H1 (cell line): Measurements from ENCODE around the gene RHOC. TPM values are rescaled to one million over a fixed set of nuclear protein-coding genes. Genes with fewer than 3 reads are reported as not detected.

Experiments
- CTCF ChIA-PET: fragments of 300-600 bp; sonication (Branson Sonifier 250); formaldehyde crosslinking; loops from one replicate; lab custom pipeline; 2021; ENCODE audit not compliant: partially characterized antibody; lab: Charles Lee
- POLR2A ChIA-PET: fragments of 300-600 bp; sonication (Branson Sonifier 250); formaldehyde crosslinking; loops from one replicate; lab custom pipeline; 2021; ENCODE audit warnings: inconsistent platforms; ENCODE audit not compliant: partially characterized antibody; lab: Charles Lee
- DNase-seq, 2 experiments: peaks; one replicate each; pipeline versions ENCODE4 v3.0.0 to v3.0.0-alpha.2; 2010 to 2022; ENCODE audit warnings: low spot score in 2 of 2, low read depth in 1 of 2, mixed read lengths in 1 of 2
- FAIRE-seq: peaks from 2 replicates; lab custom pipeline; 2011; peaks lifted over from hg19 to GRCh38; lab: Jason Lieb, UNC
- H2AFZ ChIP-seq: 2 replicates; pipeline ENCODE4 v1.8.1; 2012; ENCODE audit warnings: low read length, inconsistent platforms
- H2AK5ac ChIP-seq: 2 replicates; pipeline ENCODE4 v1.6.1; 2013; ENCODE audit warnings: low read depth, low read length
- H2BK120ac ChIP-seq: replicated peaks from 2 replicates; pipeline ENCODE3; 2013; ENCODE audit warnings: low read depth, low read length, inconsistent platforms
- H2BK12ac ChIP-seq: 2 replicates; pipeline ENCODE4 v1.6.1; 2013; ENCODE audit warnings: low read depth, low read length
- H2BK15ac ChIP-seq: 2 replicates; pipeline ENCODE4 v1.6.1; 2013; ENCODE audit warnings: low read length
- H2BK20ac ChIP-seq: 2 replicates; pipeline ENCODE4 v1.6.1; 2013; ENCODE audit warnings: low read length
- H2BK5ac ChIP-seq: 2 replicates; pipeline ENCODE4 v1.6.1; 2013; ENCODE audit warnings: low read depth, low read length
- H3K14ac ChIP-seq: 2 replicates; pipeline ENCODE4 v1.6.1; 2013; ENCODE audit warnings: inconsistent platforms; ENCODE audit not compliant: insufficient read length
- H3K18ac ChIP-seq: 2 replicates; pipeline ENCODE4 v1.6.1; 2013; ENCODE audit warnings: low read length; ENCODE audit errors: extremely low read depth
- H3K23ac ChIP-seq: 2 replicates; pipeline ENCODE4 v1.6.1; 2013; ENCODE audit warnings: inconsistent platforms; ENCODE audit not compliant: insufficient read length
- H3K23me2 ChIP-seq: 2 replicates; pipeline ENCODE4 v1.6.1; 2013; ENCODE audit warnings: low read depth, low read length
- H3K27ac ChIP-seq: 2 replicates; pipeline ENCODE4 v1.6.1; 2011; ENCODE audit warnings: low read depth, low read length, inconsistent platforms
- H3K27me3 ChIP-seq, 4 experiments: replicated peaks in 1 of 4; 1 replicate in 1 of 4; 2 replicates in 3 of 4; pipeline versions ENCODE4 v1.6.1 to v1.8.1; 2011 to 2013; ENCODE audit warnings: low read length in 3 of 4, mild to moderate bottlenecking in 3 of 4, inconsistent platforms in 2 of 4, mixed read lengths in 2 of 4, moderate library complexity in 1 of 4; ENCODE audit not compliant: control insufficient read depth in 3 of 4, insufficient read depth in 3 of 4; ENCODE audit errors: extremely low read depth in 1 of 4
- H3K36me3 ChIP-seq, 4 experiments: 2 replicates each; pipeline versions ENCODE4 v1.6.1 to v1.8.1; 2011 to 2013; ENCODE audit warnings: mild to moderate bottlenecking in 4 of 4, low read length in 3 of 4, moderate library complexity in 2 of 4, control low read depth in 1 of 4, inconsistent platforms in 1 of 4; ENCODE audit not compliant: insufficient read depth in 4 of 4, control insufficient read depth in 2 of 4
- H3K4ac ChIP-seq: replicated peaks from 2 replicates; pipeline ENCODE3; 2013; ENCODE audit warnings: low read length, low read depth, mixed read lengths, inconsistent platforms; ENCODE audit not compliant: insufficient read length
- H3K4me1 ChIP-seq, 4 experiments: replicated peaks in 1 of 4; 1 replicate in 1 of 4; 2 replicates in 3 of 4; pipeline versions ENCODE4 v1.6.1 to v1.8.1; 2011 to 2013; ENCODE audit warnings: low read length in 3 of 4, inconsistent platforms in 2 of 4, mixed read lengths in 1 of 4; ENCODE audit not compliant: insufficient read depth in 4 of 4, control insufficient read depth in 3 of 4
- H3K4me2 ChIP-seq, 2 experiments: 2 replicates each; pipeline versions ENCODE4 v1.6.1 to v1.8.1; 2011 to 2013; ENCODE audit warnings: low read depth in 2 of 2, low read length in 2 of 2, control low read depth in 1 of 2, inconsistent platforms in 1 of 2, mild to moderate bottlenecking in 1 of 2; ENCODE audit not compliant: insufficient read depth in 1 of 2
- H3K4me3 ChIP-seq, 4 experiments: fragments of 200-600, 300-600 bp in 1 of 4; sonication (generic), shearing (Covaris generic), sonication (Bioruptor Twin) in 1 of 4; 2 replicates each; pipeline versions ENCODE4 v1.5.1 to v1.8.1; 2011 to 2016; ENCODE audit warnings: low read length in 4 of 4, low read depth in 3 of 4, control low read depth in 2 of 4, inconsistent platforms in 2 of 4, mild to moderate bottlenecking in 2 of 4, mixed read lengths in 1 of 4, moderate library complexity in 1 of 4; ENCODE audit not compliant: insufficient read depth in 2 of 4; ENCODE audit errors: extremely low read depth in 1 of 4
- H3K56ac ChIP-seq: replicated peaks from 2 replicates; pipeline ENCODE3; 2013; ENCODE audit warnings: low read depth, mild to moderate bottlenecking, mixed read lengths, low read length, inconsistent platforms; ENCODE audit not compliant: insufficient read length
- H3K79me1 ChIP-seq: 2 replicates; pipeline ENCODE4 v1.6.1; 2013; ENCODE audit warnings: low read depth, low read length, control low read depth
- H3K79me2 ChIP-seq, 2 experiments: 2 replicates each; pipeline versions ENCODE4 v1.6.1 to v1.8.1; 2012 to 2013; ENCODE audit warnings: low read length in 2 of 2, mild to moderate bottlenecking in 2 of 2, inconsistent platforms in 1 of 2; ENCODE audit not compliant: insufficient read depth in 2 of 2, control insufficient read depth in 1 of 2
- H3K9ac ChIP-seq, 4 experiments: replicated peaks in 1 of 4; 1 replicate in 1 of 4; 2 replicates in 3 of 4; pipeline versions ENCODE4 v1.6.1 to v1.8.1; 2011 to 2013; ENCODE audit warnings: low read depth in 3 of 4, low read length in 3 of 4, control low read depth in 2 of 4, mild to moderate bottlenecking in 2 of 4, moderate library complexity in 2 of 4, inconsistent platforms in 1 of 4; ENCODE audit errors: extremely low read depth in 1 of 4
- H3K9me3 ChIP-seq, 2 experiments: 2 replicates each; pipeline versions ENCODE4 v1.6.1 to v1.8.1; 2012 to 2013; ENCODE audit warnings: mild to moderate bottlenecking in 2 of 2, moderate library complexity in 2 of 2, control low read depth in 1 of 2, inconsistent platforms in 1 of 2, low read depth in 1 of 2, low read length in 1 of 2, mixed read lengths in 1 of 2; ENCODE audit not compliant: insufficient read depth in 2 of 2
- H4K20me1 ChIP-seq, 2 experiments: replicated peaks in 1 of 2; 2 replicates each; pipeline versions ENCODE3 to v1.8.1; 2011 to 2013; ENCODE audit warnings: inconsistent platforms in 2 of 2, low read length in 2 of 2, mild to moderate bottlenecking in 1 of 2; ENCODE audit not compliant: insufficient read depth in 2 of 2, control insufficient read depth in 1 of 2
- H4K5ac ChIP-seq: 2 replicates; pipeline ENCODE4 v1.6.1; 2013; ENCODE audit warnings: low read length, low read depth, mixed read lengths, inconsistent platforms; ENCODE audit not compliant: insufficient read length
- H4K8ac ChIP-seq: 2 replicates; pipeline ENCODE4 v1.8.0; 2013; ENCODE audit warnings: mild to moderate bottlenecking, moderate library complexity, low read length, inconsistent platforms; ENCODE audit not compliant: insufficient read depth; ENCODE audit errors: extremely low read depth
- H4K91ac ChIP-seq: replicated peaks from 2 replicates; pipeline ENCODE3; 2013; ENCODE audit warnings: low read length, mixed read lengths, inconsistent platforms; ENCODE audit not compliant: insufficient read length
- CHD2 ChIP-seq: IDR thresholded peaks from 2 replicates; pipeline ENCODE4 v1.6.1; 2012; ENCODE audit warnings: low read length, improper control_type of control experiment
- CTBP2 ChIP-seq: IDR thresholded peaks from 2 replicates; pipeline ENCODE4 v1.7.0; 2011; ENCODE audit warnings: borderline replicate concordance, mild to moderate bottlenecking, moderate library complexity, mixed read lengths, low read length; ENCODE audit not compliant: insufficient read depth, insufficient read length
- JUND ChIP-seq: IDR thresholded peaks from 2 replicates; pipeline ENCODE4 v1.6.1; 2011; ENCODE audit warnings: mild to moderate bottlenecking, improper control_type of control experiment, low read length
- KDM4A ChIP-seq: IDR thresholded peaks from one replicate; pipeline ENCODE4 v1.7.1; 2012; ENCODE audit warnings: low read depth, mild to moderate bottlenecking, moderate library complexity, low read length, inconsistent platforms; ENCODE audit not compliant: severe bottlenecking
- RFX5 ChIP-seq: IDR thresholded peaks from 2 replicates; pipeline ENCODE4 v1.6.1; 2011; ENCODE audit warnings: low read depth, low read length, improper control_type of control experiment, borderline replicate concordance
- RNF2 ChIP-seq: fragments of 200-900, 300-1000 bp; sonication (generic); IDR thresholded peaks from 2 replicates; pipeline ENCODE4 v1.7.1; 2016; ENCODE audit warnings: borderline replicate concordance, low read depth, mild to moderate bottlenecking, antibody characterized with exemption, low read length; ENCODE audit not compliant: poor library complexity, severe bottlenecking; ENCODE audit errors: missing control alignments
- SAP30 ChIP-seq: fragments of 300-600 bp; sonication (generic); IDR thresholded peaks from 2 replicates; pipeline ENCODE4 v1.7.1; 2012; ENCODE audit warnings: low read length, moderate library complexity, mild to moderate bottlenecking, inconsistent platforms; ENCODE audit not compliant: insufficient read depth, insufficient replicate concordance
- TAF1 ChIP-seq: IDR thresholded peaks from 2 replicates; pipeline ENCODE4 v1.6.1; 2011; ENCODE audit warnings: mild to moderate bottlenecking, low read depth, low read length
- WGBS, 2 experiments: shearing (Covaris generic) in 1 of 2; methylation state at CpG; one replicate each; pipeline versions ENCODE4 v1.1.6 to v1.1.7; 2013 to 2015; ENCODE audit warnings: low lambda C conversion rate in 2 of 2, mixed read lengths in 2 of 2, inconsistent platforms in 1 of 2, low coverage in 1 of 2, missing lambda C conversion rate in 1 of 2; ENCODE audit not compliant: insufficient replicate concordance in 2 of 2, insufficient coverage in 1 of 2, insufficient read length in 1 of 2; ENCODE audit errors: extremely low coverage in 1 of 2, missing lambda C conversion rate in 1 of 2; 5-methylcytosine and 5-hydroxymethylcytosine counted together
- polyA plus RNA-seq, 7 experiments: library from polyadenylated mRNA; depleted of rRNA in 3 of 7; stranded (reverse) in 5 of 7; unstranded in 2 of 7; fragments of >200 nt in 5 of 7; fragments of 200-250 nt in 2 of 7; gene quantifications; 1 replicate in 5 of 7; 2 replicates in 1 of 7; 4 replicates in 1 of 7; pipeline versions ENCODE4 v1.2.1 to v1.2.3, GENCODE V29; 2011 to 2013; ENCODE audit warnings: missing spikeins in 2 of 7, mixed read lengths in 2 of 7
- total RNA-seq: library from RNA; stranded (reverse); fragmentation: NEBNext Ultra II Directional; extraction: Animal tissue kit (Norgen Biotek cat#: 25700); gene quantifications from 2 replicates; pipeline ENCODE4 v1.2.1, GENCODE V29; 2021

The RHOC gene
- total and polyA plus RNA-seq, 2 of the 8 experiments (the other 6 are each of a cell fraction or from before 2014, with no cell fraction given), result 53.6 to 97.5 TPM

- Histone ChIP-seq H3K79me1 (no peaks in the 10 kb centered on the region), H3K4me1 (peaks cover 12 to 46% (median 29%) of the 10 kb centered on the region in 4 experiments), H3K9me3 (no peaks in the 10 kb centered on the region), H2BK5ac (peak overlapping the region; percentile 82), H2AFZ (no peak overlapping the region), H4K20me1 (peaks cover 10 to 15% of the 10 kb centered on the region in 2 experiments), H3K18ac (no peak overlapping the region), H3K56ac (no peak overlapping the region), H2BK120ac (no peak overlapping the region), H2AK5ac (no peak overlapping the region), H3K27me3 (peaks cover 0 to 10% (median 4%) of the 10 kb centered on the region in 4 experiments; a peak in 2 of 7 replicates), H4K5ac (no peak overlapping the region), H3K9ac (peak overlapping the region in 1 of 4 experiments; percentile 36; a peak in 2 of 7 replicates), H3K36me3 (peaks cover 0 to 3% (median 2%) of the 10 kb centered on the region in 4 experiments; a peak in 3 of 8 replicates), H2BK12ac (no peak overlapping the region), H4K8ac (no peak overlapping the region), H3K23ac (no peak overlapping the region), H3K14ac (no peak overlapping the region), H2BK15ac (peak overlapping the region; percentile 98; the same call in 1 of the 2 replicates), H2BK20ac (no peak overlapping the region), H3K27ac (no peak overlapping the region), H3K4ac (no peak overlapping the region), H3K4me3 (peak overlapping the region; percentile 6 to 78 (median 42); a peak in 7 of 8 replicates), H3K79me2 (no peaks in the 10 kb centered on the region), H3K23me2 (peaks cover 11% of the 10 kb centered on the region; the same call in 1 of the 2 replicates), H3K4me2 (peak overlapping the region; percentile 41 to 90), H4K91ac (peak overlapping the region; percentile 36)
- 7% methylated on average over 11 of the region's 13 CpGs; no CpG with 5 or more reads in 1 of the 2 experiments for WGBS, 2 experiments
- CTCF ChIA-PET, result interaction anchor here (0.5 to 9.8 kb wide), 10 partner anchors 9 to 1665 kb away, joined by 3 to 63 read pairs (median 4); partner anchors contain the start of genes MOV10 and PPM1J
- POLR2A ChIA-PET, result interaction anchor here (0.8 to 4.1 kb wide), 15 partner anchors 10 to 334 kb away, joined by 3 to 71 read pairs (median 3); partner anchors contain the start of genes CAPZA1, MOV10, PPM1J and ST7L
- peak; percentile 52 for FAIRE-seq
- DNase-seq, result peak; percentile 82 to 90
- TF ChIP-seq KDM4A (no peak), SAP30 (no peak), RNF2 (no peak), RFX5 (no peak), TAF1 (0 out of 2 replicates have a peak, but pooled peaks have one; percentile 22), CTBP2 (no peak), CHD2 (no peak), JUND (0 out of 2 replicates have a peak, but pooled peaks have one; percentile 18)
Measured at GRCh38 chr1:112704934-112705627, 1.8 kb downstream of the RHOC start.
